A673 (cell line): ENCODE measurements around the gene MAN2B1. TPM values are rescaled to one million over a fixed set of nuclear protein-coding genes. Genes with fewer than 3 reads are reported as not detected.
"Not testable (repeated sequence)": the region's sequence is repeated elsewhere in the genome, so short reads cannot be mapped to it uniquely, and the experiment has no call there.

Experiments used
- Bru-seq: library from RNA; stranded (reverse); fragments of 400-500 nt; gene quantifications from one replicate; lab custom pipeline; 2021; lab: Mats Ljungman, UMichigan
- BruChase-seq, 2 experiments: library from RNA; stranded (reverse); fragments of 400-500 nt; gene quantifications; one replicate each; lab custom pipeline; 2021; lab: Mats Ljungman, UMichigan
- BruUV-seq: library from RNA; stranded (reverse); fragments of 400-500 nt; replicated peaks from 2 replicates; lab custom pipeline; 2021; lab: Mats Ljungman, UMichigan
- CTCF ChIA-PET: fragments of 300-600 bp; sonication (Branson Sonifier 250); formaldehyde crosslinking; loops from one replicate; lab custom pipeline; 2022; ENCODE audit warnings: antibody characterized with exemption; lab: Charles Lee
- POLR2A ChIA-PET: fragments of 300-600 bp; sonication (Branson Sonifier 250); formaldehyde crosslinking; loops from one replicate; lab custom pipeline; 2022; ENCODE audit warnings: antibody characterized with exemption; ENCODE audit not compliant: low non-redundant PET; lab: Charles Lee
- DNase-seq: peaks from one replicate; pipeline ENCODE4 v3.0.0-alpha.2; 2015; ENCODE audit warnings: low spot score
- H3K27ac ChIP-seq: fragments of 200-600 bp; sonication (generic); 2 replicates; pipeline ENCODE4 v1.5.1; 2016; ENCODE audit warnings: mixed run types, low read depth, mild to moderate bottlenecking, mixed read lengths, antibody characterized with exemption, low read length; ENCODE audit not compliant: poor library complexity, severe bottlenecking
- H3K27me3 ChIP-seq: fragments of 200-600 bp; sonication (generic); replicated peaks from 2 replicates; pipeline ENCODE4 v1.6.1; 2017; ENCODE audit warnings: mixed run types, low read depth, mild to moderate bottlenecking, mixed read lengths, antibody characterized with exemption, low read length; ENCODE audit not compliant: insufficient read depth, poor library complexity
- H3K36me3 ChIP-seq: fragments of 200-600 bp; sonication (generic); 2 replicates; pipeline ENCODE4 v1.6.1; 2016; ENCODE audit warnings: mixed run types, mild to moderate bottlenecking, mixed read lengths, antibody characterized with exemption, low read length; ENCODE audit not compliant: insufficient read depth, poor library complexity, severe bottlenecking
- H3K4me1 ChIP-seq: fragments of 200-600 bp; sonication (generic); 2 replicates; pipeline ENCODE4 v1.6.1; 2017; ENCODE audit warnings: mixed run types, mild to moderate bottlenecking, mixed read lengths, antibody characterized with exemption, low read length; ENCODE audit not compliant: insufficient read depth, poor library complexity, severe bottlenecking
- H3K4me3 ChIP-seq: fragments of 200-600 bp; sonication (generic); 2 replicates; pipeline ENCODE4 v1.5.1; 2016; ENCODE audit warnings: low read depth, mixed run types, mild to moderate bottlenecking, mixed read lengths, low read length; ENCODE audit not compliant: poor library complexity, severe bottlenecking
- H3K9me3 ChIP-seq: fragments of 200-600 bp; sonication (generic); 2 replicates; pipeline ENCODE4 v1.6.1; 2016; ENCODE audit warnings: mixed run types, low read depth, mild to moderate bottlenecking, mixed read lengths, antibody characterized with exemption, low read length; ENCODE audit not compliant: poor library complexity, severe bottlenecking
- CTCF ChIP-seq: fragments of 300-800, 200-600 bp; sonication (generic); conservative IDR thresholded peaks from 2 replicates; pipeline ENCODE4 v1.5.1; 2017; ENCODE audit warnings: low read depth, mild to moderate bottlenecking, antibody characterized with exemption, low read length, moderate library complexity, mixed read lengths
- EZH2 ChIP-seq: fragments of 200-600 bp; sonication (generic); IDR thresholded peaks from 2 replicates; pipeline ENCODE4 v1.6.1; 2017; ENCODE audit warnings: borderline replicate concordance, low read depth, mild to moderate bottlenecking, mixed read lengths, antibody characterized with exemption, low read length; ENCODE audit not compliant: poor library complexity, severe bottlenecking
- intact Hi-C: fragments of 100-400 bp; cut with micrococcal nuclease; formaldehyde crosslinking; loops from one replicate; pipeline ENCODE4 v1.10.0; 2022; ENCODE audit not compliant: unreplicated experiment
- long read RNA-seq: library from polyadenylated mRNA; stranded (forward); transcript quantifications from one replicate; pipeline ENCODE4 v2.0.0, GENCODE V29; 2022
- total RNA-seq: library from RNA; stranded (reverse); gene quantifications from 2 replicates; pipeline ENCODE4 v1.2.3, GENCODE V29; 2021

The MAN2B1 gene
- total RNA-seq (64.4 and 67.1 TPM in 2 replicates), Bru-seq, nascent RNA (percentile 53 among the genes with signal in this experiment), BruChase-seq, experiment 1, labeled RNA remaining after a 2-hour chase (percentile 63 among the genes with signal in this experiment), BruChase-seq, experiment 2, labeled RNA remaining after a 6-hour chase (percentile 71 among the genes with signal in this experiment)
- long read RNA-seq, transcript MAN2B1-203 (24 exons, 3,184 nt), result major isoform, 43 of 78 reads
- long read RNA-seq, partial matches to known transcripts, result 23 of 78 reads
- long read RNA-seq, other reads (novel, unspliced or antisense), result 12 of 78 reads

DNA sequence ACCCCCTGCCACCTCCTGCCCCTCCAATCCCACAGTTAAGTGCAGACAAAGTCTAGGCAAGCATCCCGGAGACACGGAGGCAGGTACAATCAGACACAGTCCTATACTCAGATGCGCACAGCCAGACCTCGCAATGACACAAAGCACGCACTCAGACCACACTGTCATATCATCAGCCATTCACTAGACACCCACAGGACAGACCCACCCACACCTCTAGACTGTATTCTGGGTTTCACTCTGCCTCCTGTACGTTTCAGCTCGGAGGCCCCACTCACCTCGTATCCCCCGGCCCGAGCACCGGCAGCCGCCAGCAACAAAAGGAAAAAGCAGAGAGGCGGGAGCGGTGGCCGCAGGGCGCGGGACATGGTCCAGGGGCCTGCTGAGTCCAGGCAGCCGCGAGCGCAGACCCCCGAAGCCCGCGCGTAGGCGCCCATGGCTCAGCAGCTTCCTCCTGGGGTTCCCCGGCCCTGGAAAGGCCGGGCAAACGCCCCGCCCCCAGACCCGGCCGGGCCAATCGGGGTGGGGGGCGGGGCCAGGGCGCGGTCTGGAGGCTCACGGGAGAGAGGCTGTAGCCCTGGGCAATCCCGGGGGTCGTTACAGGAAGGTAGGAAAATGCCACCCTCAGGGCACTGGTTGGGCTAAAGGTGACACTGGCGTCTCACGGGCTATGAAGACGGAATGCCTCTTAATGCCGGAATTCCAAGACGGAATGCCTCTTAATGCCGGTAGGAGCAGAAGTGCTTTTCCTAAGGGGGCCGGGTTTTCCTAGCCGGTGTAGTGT, at the start of gene MAN2B1, which contains the start of gene WDR83:
MAN2B1 (minus strand) TSS at position 478 of the 784 bp plus-strand sequence; CDS start at position 437, 41 bp downstream.
WDR83 (plus strand) TSS at position 543 of the 784 bp plus-strand sequence. CDS start 2,984 bp downstream, outside the sequence.
- H3K4me3 ChIP-seq, result peak within 1 kb of the TSS; percentile 69
- H3K27me3 ChIP-seq, result no peaks in the 10 kb centered on the region
- no peak for TF ChIP-seq EZH2
- no peak for TF ChIP-seq CTCF
- peaks cover 18% of the 10 kb centered on the region for H3K4me1 ChIP-seq
- peak within 1 kb of the TSS; percentile 78 for H3K27ac ChIP-seq
- peak; percentile 90 for DNase-seq
- ChIA-PET POLR2A (interaction anchor here (0.6 kb wide), 1 partner anchor 18 kb away, joined by 5 read pairs; no protein-coding TSS in a partner anchor), CTCF (interaction anchor here (0.6 to 0.8 kb wide), 2 partner anchors 12 to 27 kb away, joined by 3 to 4 read pairs; no protein-coding TSS in a partner anchor)
- H3K9me3 ChIP-seq, result no peaks in the 10 kb centered on the region
- peaks cover 4% of the 10 kb centered on the region for H3K36me3 ChIP-seq
- intact Hi-C loops, result no loop called here
- no TSS peak for BruUV-seq

DNA sequence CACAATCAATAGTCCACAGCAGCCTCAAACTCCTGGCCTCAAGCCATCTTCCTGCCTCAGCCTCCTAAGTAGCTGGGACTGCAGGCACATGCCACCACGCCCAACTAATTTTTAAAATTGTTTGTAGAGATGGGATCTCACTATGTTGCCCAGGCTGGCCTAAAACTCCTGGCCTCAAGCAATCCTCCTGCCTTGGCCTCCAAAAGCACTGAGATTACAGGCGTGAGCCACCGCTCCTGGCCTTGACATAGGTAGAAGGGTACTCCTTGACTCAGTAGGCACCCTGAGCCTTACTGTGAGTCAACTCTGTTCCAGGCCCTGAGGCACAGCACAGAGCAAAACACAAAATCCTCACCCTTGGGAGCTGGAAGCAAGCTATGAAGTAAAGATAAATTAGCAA, 49.4 kb upstream of the MAN2B1 start:
- Histone ChIP-seq H3K27me3 (no peaks in the 10 kb centered on the region), H3K9me3 (no peaks in the 10 kb centered on the region), H3K36me3 (peaks cover 76% of the 10 kb centered on the region), H3K4me1 (peaks cover 5% of the 10 kb centered on the region), H3K4me3 (no peak overlapping the region), H3K27ac (no peak overlapping the region)
- BruUV-seq, result no TSS peak
- ChIA-PET CTCF (interaction anchor here (0.6 kb wide), 1 partner anchor 249 kb away, joined by 6 read pairs; no protein-coding TSS in a partner anchor), POLR2A (no interaction called here)
- intact Hi-C loops, result no loop called here
- DNase-seq, result no peak
- TF ChIP-seq EZH2 (no peak), CTCF (no peak)

- H3K27ac ChIP-seq, result no peak overlapping the region
- H3K27me3 ChIP-seq, result no peaks in the 10 kb centered on the region
- TF ChIP-seq EZH2 (no peak), CTCF (no peak)
- H3K4me3 ChIP-seq, result no peak overlapping the region
- intact Hi-C loops, result no loop called here
- peaks cover under 1% of the 10 kb centered on the region for H3K4me1 ChIP-seq
- no peak for DNase-seq
- peaks cover 85% of the 10 kb centered on the region for H3K36me3 ChIP-seq
- no peaks in the 10 kb centered on the region for H3K9me3 ChIP-seq
- BruUV-seq, result no TSS peak
- ChIA-PET CTCF (no interaction called here), POLR2A (no interaction called here)
Measured at GRCh38 chr19:12715102-12715501, 48.6 kb upstream of the MAN2B1 start.

DNA sequence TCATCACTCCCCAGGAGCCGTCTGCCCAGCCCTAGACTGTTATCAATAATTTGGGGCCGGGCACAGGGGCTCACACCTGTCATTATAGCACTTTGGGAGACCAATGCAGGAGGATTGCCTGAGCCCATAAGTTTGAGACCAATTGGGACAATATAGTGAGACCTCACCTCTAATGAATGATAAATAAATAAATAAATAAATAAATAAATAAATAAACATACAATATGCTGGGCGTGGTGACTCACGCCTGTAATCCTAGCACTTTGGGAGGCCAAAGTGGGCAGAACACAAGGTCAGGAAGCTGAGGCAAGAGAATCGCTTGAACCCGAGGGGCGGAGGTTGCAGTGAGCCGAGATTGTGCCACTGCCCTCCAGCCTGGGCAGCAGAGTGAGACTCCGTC, 46.8 kb upstream of the MAN2B1 start:
- H3K27ac ChIP-seq, H3K4me3 ChIP-seq, POLR2A ChIA-PET, H3K9me3 ChIP-seq, H3K4me1 ChIP-seq, CTCF ChIA-PET, DNase-seq, H3K27me3 ChIP-seq, intact Hi-C loops, BruUV-seq: not testable (repeated sequence)
- peaks cover 85% of the 10 kb centered on the region for H3K36me3 ChIP-seq
